ENCODE measurements around the gene TPGS2.
"Not testable (repeated sequence)": the region's sequence is repeated elsewhere in the genome, so short reads cannot be mapped to it uniquely, and the experiment has no call there.

Gene TPGS2

DNA sequence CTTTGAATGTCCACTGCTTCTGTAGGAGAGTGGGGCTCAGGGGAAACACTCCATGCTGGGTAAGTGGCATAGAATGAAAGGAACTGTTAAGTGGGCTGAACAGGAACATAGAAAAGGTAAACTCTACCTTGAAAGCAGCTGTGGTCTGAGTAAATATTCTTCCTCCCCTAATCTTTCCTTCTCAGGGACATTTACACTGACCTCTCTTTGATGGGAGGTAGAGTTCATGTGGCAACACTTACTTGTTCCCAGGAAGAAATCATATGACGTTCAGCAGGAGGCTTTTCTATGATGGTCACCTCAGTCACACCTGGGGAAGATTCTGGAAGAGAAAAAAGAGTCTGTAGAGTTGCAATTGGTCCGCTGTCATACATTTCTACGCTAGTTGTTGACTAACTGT is 10.2 kb downstream of the TPGS2 start:
- no peaks in the 10 kb centered on the region for H3K9me3 ChIP-seq (ENCODE audit: control insufficient read depth, low read length)
- H3K4me1 ChIP-seq (ENCODE audit: control insufficient read depth, insufficient read depth, low read length), result peaks cover 9% of the 10 kb centered on the region
- H3K27me3 ChIP-seq (ENCODE audit: control insufficient read depth, insufficient read depth, low read length), result no peaks in the 10 kb centered on the region
- H3K9ac ChIP-seq (ENCODE audit: low read length), result no peak overlapping the region
- H3K36me3 ChIP-seq (ENCODE audit: control insufficient read depth, insufficient read depth, low read length), result no peaks in the 10 kb centered on the region
- no peak overlapping the region for H3K4me3 ChIP-seq (ENCODE audit: low read length)

DNA sequence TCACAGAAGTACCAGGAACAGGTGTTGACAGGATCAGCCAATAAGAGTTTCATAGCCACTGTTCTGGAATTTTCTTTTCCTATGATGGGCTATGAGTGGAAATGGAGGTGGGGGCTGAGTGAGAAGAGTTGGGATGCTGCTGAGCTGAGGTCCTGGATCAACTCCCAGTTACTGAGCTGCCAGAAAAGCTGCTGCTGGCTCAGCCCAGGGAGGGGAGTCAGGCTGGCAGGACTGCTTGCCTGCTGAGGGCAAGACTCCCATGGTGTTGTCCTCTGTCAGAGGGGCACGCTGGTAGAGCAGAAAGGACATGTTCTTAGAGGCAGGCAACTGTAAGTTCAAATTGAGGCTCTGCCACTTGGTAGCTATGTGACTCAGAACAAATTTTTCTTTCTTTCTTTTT is 11.8 kb downstream of the TPGS2 start:
- Histone ChIP-seq H3K4me1 (ENCODE audit: control insufficient read depth, insufficient read depth, low read length) (peaks cover 9% of the 10 kb centered on the region), H3K9me3 (ENCODE audit: control insufficient read depth, low read length) (no peaks in the 10 kb centered on the region), H3K36me3 (ENCODE audit: control insufficient read depth, insufficient read depth, low read length) (no peaks in the 10 kb centered on the region)

GRCh38 chr18:36816096-36816495 is 12.7 kb downstream of the TPGS2 start:
- not testable (repeated sequence) for H3K9ac ChIP-seq (ENCODE audit: low read length); H3K4me1 ChIP-seq (ENCODE audit: control insufficient read depth, insufficient read depth, low read length); H3K4me3 ChIP-seq (ENCODE audit: low read length); H3K9me3 ChIP-seq (ENCODE audit: control insufficient read depth, low read length); H3K27me3 ChIP-seq (ENCODE audit: control insufficient read depth, insufficient read depth, low read length); H3K36me3 ChIP-seq (ENCODE audit: control insufficient read depth, insufficient read depth, low read length)

More for the DNA sequence above, 11.8 kb downstream of the TPGS2 start:
- no peaks in the 10 kb centered on the region for H3K27me3 ChIP-seq (ENCODE audit: control insufficient read depth, insufficient read depth, low read length)
- H3K4me3 ChIP-seq (ENCODE audit: low read length), result no peak overlapping the region
- H3K9ac ChIP-seq (ENCODE audit: low read length), result no peak overlapping the region

- no peak overlapping the region for H3K9ac ChIP-seq (ENCODE audit: low read length)
- H3K27me3 ChIP-seq (ENCODE audit: control insufficient read depth, insufficient read depth, low read length), result no peaks in the 10 kb centered on the region
- H3K36me3 ChIP-seq (ENCODE audit: control insufficient read depth, insufficient read depth, low read length), result no peaks in the 10 kb centered on the region
Measured at GRCh38 chr18:36814994-36815393, 13.8 kb downstream of the TPGS2 start.

DNA sequence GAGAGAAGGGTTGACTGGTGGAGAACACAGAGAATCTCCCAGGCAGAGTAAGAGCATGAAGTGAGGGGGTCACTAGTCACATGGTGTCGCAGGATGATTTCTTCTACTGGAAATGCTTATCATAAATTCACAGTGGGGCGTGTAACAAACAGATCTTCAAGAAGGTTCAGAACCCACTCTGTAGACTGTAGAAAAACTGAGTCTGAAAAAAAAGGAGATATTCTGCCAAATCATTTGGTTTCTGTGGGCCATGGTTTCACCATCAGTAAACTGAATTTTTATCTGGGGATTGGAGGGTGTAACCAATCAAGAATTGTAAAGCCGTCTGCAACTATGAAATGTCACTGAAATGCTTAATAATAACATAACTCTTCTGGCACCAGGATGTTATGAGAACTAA is 15.0 kb downstream of the TPGS2 start:
- H3K36me3 ChIP-seq (ENCODE audit: control insufficient read depth, insufficient read depth, low read length), result no peaks in the 10 kb centered on the region

More at GRCh38 chr18:36814994-36815393, 13.8 kb downstream of the TPGS2 start:
- peaks cover 9% of the 10 kb centered on the region for H3K4me1 ChIP-seq (ENCODE audit: control insufficient read depth, insufficient read depth, low read length)
- no peaks in the 10 kb centered on the region for H3K9me3 ChIP-seq (ENCODE audit: control insufficient read depth, low read length)
- H3K4me3 ChIP-seq (ENCODE audit: low read length), result no peak overlapping the region

DNA sequence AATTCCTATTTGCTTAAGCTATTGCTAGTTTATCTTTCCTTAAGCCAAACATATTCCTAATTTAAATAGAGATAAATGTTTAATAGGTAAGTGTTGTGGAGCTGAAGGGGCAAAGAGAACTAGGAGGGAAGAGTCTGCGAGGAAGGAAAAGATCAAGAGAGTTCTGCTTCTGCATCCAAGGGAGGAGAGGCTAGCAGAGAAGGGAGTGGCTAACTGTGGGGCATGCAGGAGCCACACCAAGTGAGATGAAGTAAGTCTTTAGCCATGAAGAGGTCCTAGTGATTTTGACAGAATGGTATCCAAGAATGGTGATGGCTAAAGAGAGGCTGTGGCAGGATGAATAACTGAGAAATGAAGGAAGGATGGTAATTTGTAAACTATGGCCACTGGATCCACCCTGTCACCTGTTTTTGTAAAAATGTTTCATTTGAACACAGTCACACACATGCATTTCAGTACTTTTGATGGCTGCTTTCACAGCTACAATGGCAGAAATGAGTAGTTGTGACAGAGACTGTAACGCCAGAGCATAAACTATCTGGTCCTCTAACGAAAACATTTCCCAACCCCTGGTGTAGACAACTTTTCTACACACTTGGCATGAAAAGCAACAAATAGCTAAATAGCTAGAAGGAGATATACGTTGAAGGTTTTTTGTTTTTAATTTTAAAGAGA is 15.6 kb downstream of the TPGS2 start:
- Histone ChIP-seq H3K27me3 (ENCODE audit: control insufficient read depth, insufficient read depth, low read length) (no peaks in the 10 kb centered on the region), H3K4me1 (ENCODE audit: control insufficient read depth, insufficient read depth, low read length) (peaks cover 9% of the 10 kb centered on the region), H3K9ac (ENCODE audit: low read length) (no peak overlapping the region), H3K9me3 (ENCODE audit: control insufficient read depth, low read length) (no peaks in the 10 kb centered on the region), H3K4me3 (ENCODE audit: low read length) (no peak overlapping the region), H3K36me3 (ENCODE audit: control insufficient read depth, insufficient read depth, low read length) (no peaks in the 10 kb centered on the region)

More for the DNA sequence above, 15.0 kb downstream of the TPGS2 start:
- Histone ChIP-seq H3K4me3 (ENCODE audit: low read length) (no peak overlapping the region), H3K27me3 (ENCODE audit: control insufficient read depth, insufficient read depth, low read length) (no peaks in the 10 kb centered on the region), H3K9ac (ENCODE audit: low read length) (no peak overlapping the region), H3K9me3 (ENCODE audit: control insufficient read depth, low read length) (no peaks in the 10 kb centered on the region), H3K4me1 (ENCODE audit: control insufficient read depth, insufficient read depth, low read length) (peaks cover 9% of the 10 kb centered on the region)

GRCh38 chr18:36812678-36813077 is 16.1 kb downstream of the TPGS2 start:
- Histone ChIP-seq H3K36me3 (ENCODE audit: control insufficient read depth, insufficient read depth, low read length) (no peaks in the 10 kb centered on the region), H3K9ac (ENCODE audit: low read length) (no peak overlapping the region), H3K4me3 (ENCODE audit: low read length) (no peak overlapping the region), H3K4me1 (ENCODE audit: control insufficient read depth, insufficient read depth, low read length) (peaks cover 9% of the 10 kb centered on the region), H3K27me3 (ENCODE audit: control insufficient read depth, insufficient read depth, low read length) (no peaks in the 10 kb centered on the region), H3K9me3 (ENCODE audit: control insufficient read depth, low read length) (no peaks in the 10 kb centered on the region)

GRCh38 chr18:36811955-36812354 is 16.8 kb downstream of the TPGS2 start:
- no peaks in the 10 kb centered on the region for H3K36me3 ChIP-seq (ENCODE audit: control insufficient read depth, insufficient read depth, low read length)

DNA sequence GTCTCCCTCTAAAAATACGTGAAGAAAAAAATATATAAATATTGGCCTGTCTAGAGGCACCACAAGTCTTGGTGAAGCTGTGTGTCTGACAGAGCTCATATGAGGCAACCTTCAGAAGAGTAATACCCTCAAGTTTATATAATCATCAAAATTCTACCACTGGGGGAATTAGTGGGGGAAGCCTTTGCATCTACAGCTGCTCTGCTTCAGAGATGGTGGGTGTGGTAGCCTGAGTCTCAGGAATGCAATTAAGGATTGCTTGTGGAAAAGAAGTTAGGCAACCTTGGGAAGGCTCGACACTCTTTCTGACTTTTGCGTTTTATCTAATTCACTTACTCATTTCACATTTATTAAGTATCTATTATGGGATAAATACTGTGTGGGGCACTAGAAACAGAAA is 17.4 kb downstream of the TPGS2 start:
- peaks cover 9% of the 10 kb centered on the region for H3K4me1 ChIP-seq (ENCODE audit: control insufficient read depth, insufficient read depth, low read length)
- H3K4me3 ChIP-seq (ENCODE audit: low read length), result no peak overlapping the region
- no peak overlapping the region for H3K9ac ChIP-seq (ENCODE audit: low read length)
- no peaks in the 10 kb centered on the region for H3K27me3 ChIP-seq (ENCODE audit: control insufficient read depth, insufficient read depth, low read length)
- no peaks in the 10 kb centered on the region for H3K36me3 ChIP-seq (ENCODE audit: control insufficient read depth, insufficient read depth, low read length)
- no peaks in the 10 kb centered on the region for H3K9me3 ChIP-seq (ENCODE audit: control insufficient read depth, low read length)

More at GRCh38 chr18:36811955-36812354, 16.8 kb downstream of the TPGS2 start:
- Histone ChIP-seq H3K4me1 (ENCODE audit: control insufficient read depth, insufficient read depth, low read length) (peaks cover 9% of the 10 kb centered on the region), H3K9ac (ENCODE audit: low read length) (no peak overlapping the region), H3K27me3 (ENCODE audit: control insufficient read depth, insufficient read depth, low read length) (no peaks in the 10 kb centered on the region), H3K4me3 (ENCODE audit: low read length) (no peak overlapping the region), H3K9me3 (ENCODE audit: control insufficient read depth, low read length) (no peaks in the 10 kb centered on the region)

DNA sequence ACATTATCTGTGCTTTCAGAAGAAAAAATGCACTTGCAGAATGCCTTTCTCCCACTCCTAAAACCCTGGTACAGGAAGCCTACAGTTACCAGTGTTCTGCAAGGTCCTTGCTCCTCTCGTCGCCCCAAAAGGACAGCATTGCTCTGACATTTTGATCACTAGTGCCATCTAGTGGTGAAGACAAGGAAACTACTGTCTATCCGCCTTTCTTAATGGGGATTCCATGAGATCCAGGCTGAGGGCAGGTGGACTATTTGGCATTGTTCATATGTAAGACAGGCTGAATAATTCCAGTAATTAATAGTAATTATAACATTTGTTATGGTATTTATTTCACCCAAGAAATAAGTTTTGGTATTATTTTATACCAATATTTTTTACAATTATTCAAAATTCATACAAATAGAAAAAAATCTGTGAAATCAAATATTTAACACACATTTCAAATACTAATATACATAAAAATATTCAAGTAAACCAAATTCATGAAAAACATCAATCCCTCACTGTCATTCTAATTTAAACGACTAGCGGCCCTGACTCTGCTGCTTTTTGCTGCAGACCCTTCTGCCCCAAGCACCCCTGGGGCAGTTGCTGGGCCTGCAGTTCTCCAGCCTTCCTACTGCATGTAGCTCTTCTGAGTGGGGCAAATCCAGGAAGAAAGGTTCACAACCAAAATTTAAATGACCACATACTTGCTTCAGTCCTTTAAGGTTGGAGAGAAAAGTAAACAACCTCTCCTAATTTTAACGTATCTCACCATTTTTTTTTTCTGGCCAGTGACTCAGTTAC is 19.0 kb downstream of the TPGS2 start:
- H3K9me3 ChIP-seq (ENCODE audit: control insufficient read depth, low read length), result no peaks in the 10 kb centered on the region
- no peak overlapping the region for H3K9ac ChIP-seq (ENCODE audit: low read length)
- H3K36me3 ChIP-seq (ENCODE audit: control insufficient read depth, insufficient read depth, low read length), result no peaks in the 10 kb centered on the region
- H3K27me3 ChIP-seq (ENCODE audit: control insufficient read depth, insufficient read depth, low read length), result no peaks in the 10 kb centered on the region
- no peak overlapping the region for H3K4me3 ChIP-seq (ENCODE audit: low read length)
- peaks cover 2% of the 10 kb centered on the region for H3K4me1 ChIP-seq (ENCODE audit: control insufficient read depth, insufficient read depth, low read length)

DNA sequence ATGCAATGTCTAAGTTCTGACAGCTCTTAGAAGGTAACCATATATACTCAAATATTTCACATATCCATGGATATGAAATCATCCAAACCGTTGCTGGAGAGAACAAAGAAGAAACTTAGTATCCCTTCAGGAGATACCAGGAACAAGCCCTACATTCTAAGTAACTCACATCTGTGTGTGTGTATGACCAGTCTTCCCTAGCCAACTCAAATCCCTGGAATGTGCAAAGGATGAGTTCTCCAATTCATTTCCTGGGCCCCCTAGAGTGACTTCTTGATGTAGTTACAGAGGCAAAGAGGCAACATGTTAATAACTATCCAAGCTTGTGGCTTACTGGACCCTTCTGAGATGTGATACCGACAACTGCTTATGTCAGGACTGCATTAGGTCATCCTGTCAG is 20.1 kb downstream of the TPGS2 start:
- no peak overlapping the region for H3K9ac ChIP-seq (ENCODE audit: low read length)
- no peaks in the 10 kb centered on the region for H3K27me3 ChIP-seq (ENCODE audit: control insufficient read depth, insufficient read depth, low read length)
- H3K4me1 ChIP-seq (ENCODE audit: control insufficient read depth, insufficient read depth, low read length), result no peaks in the 10 kb centered on the region
- H3K36me3 ChIP-seq (ENCODE audit: control insufficient read depth, insufficient read depth, low read length), result no peaks in the 10 kb centered on the region
- H3K9me3 ChIP-seq (ENCODE audit: control insufficient read depth, low read length), result no peaks in the 10 kb centered on the region
- no peak overlapping the region for H3K4me3 ChIP-seq (ENCODE audit: low read length)

GRCh38 chr18:36805105-36805504 is 23.7 kb downstream of the TPGS2 start:
- no peaks in the 10 kb centered on the region for H3K4me1 ChIP-seq (ENCODE audit: control insufficient read depth, insufficient read depth, low read length)
- H3K4me3 ChIP-seq (ENCODE audit: low read length), result no peak overlapping the region
- no peak overlapping the region for H3K9ac ChIP-seq (ENCODE audit: low read length)
- H3K27me3 ChIP-seq (ENCODE audit: control insufficient read depth, insufficient read depth, low read length), result no peaks in the 10 kb centered on the region
- H3K36me3 ChIP-seq (ENCODE audit: control insufficient read depth, insufficient read depth, low read length), result no peaks in the 10 kb centered on the region
- H3K9me3 ChIP-seq (ENCODE audit: control insufficient read depth, low read length), result no peaks in the 10 kb centered on the region

All from mucosa of stomach (tissue), 1 donor.